HepG2 (cell line): Measurements from ENCODE around the gene NUP62. TPM values are rescaled to one million over a fixed set of nuclear protein-coding genes. Genes with fewer than 3 reads are reported as not detected.

Source experiments
- AGO2 ChIP-seq: fragments of 200-400 bp; formaldehyde crosslinking; optimal IDR thresholded peaks from 2 replicates; pipeline ENCODE3; 2017; ENCODE audit warnings: mild to moderate bottlenecking, low read depth, low read length, moderate library complexity
- DNMT1 ChIP-seq: sonication (generic); formaldehyde crosslinking; IDR thresholded peaks from 2 replicates; pipeline ENCODE4 v1.5.1; 2020; ENCODE audit warnings: mild to moderate bottlenecking, missing genetic modification reagents
- HNF1A ChIP-seq, 2 experiments: sonication (generic) in 1 of 2; formaldehyde crosslinking in 1 of 2; IDR thresholded peaks; 2 replicates each; pipeline versions ENCODE4 v1.4.0 to v1.6.1; 2016 to 2020; ENCODE audit warnings: borderline replicate concordance in 1 of 2, low read depth in 1 of 2, mild to moderate bottlenecking in 1 of 2, missing genetic modification reagents in 1 of 2
- HOMEZ ChIP-seq: IDR thresholded peaks from 2 replicates; pipeline ENCODE4 v1.6.1; 2016; ENCODE audit warnings: low read depth
- HOXA9 ChIP-seq: sonication (generic); formaldehyde crosslinking; IDR thresholded peaks from 2 replicates; pipeline ENCODE4 v1.8.1; 2022; ENCODE audit warnings: missing genetic modification reagents, mild to moderate bottlenecking, moderate library complexity, borderline replicate concordance
- MED1 ChIP-seq: sonication (generic); formaldehyde crosslinking; IDR thresholded peaks from 2 replicates; pipeline ENCODE4 v1.4.0; 2020; ENCODE audit warnings: missing genetic modification reagents
- MED8 ChIP-seq: sonication (generic); formaldehyde crosslinking; IDR thresholded peaks from 2 replicates; pipeline ENCODE4 v1.8.1; 2023; ENCODE audit warnings: mild to moderate bottlenecking, missing genetic modification reagents; ENCODE audit not compliant: insufficient replicate concordance
- RAD21 ChIP-seq: fragments of 450-650 bp; formaldehyde crosslinking; IDR thresholded peaks from 2 replicates; pipeline ENCODE4 v1.5.0; 2020; ENCODE audit warnings: mild to moderate bottlenecking
- THRA ChIP-seq: sonication (generic); formaldehyde crosslinking; IDR thresholded peaks from 2 replicates; pipeline ENCODE4 v1.4.0; 2020; ENCODE audit warnings: missing genetic modification reagents, borderline replicate concordance
- TSC22D2 ChIP-seq: sonication (generic); formaldehyde crosslinking; IDR thresholded peaks from 2 replicates; pipeline ENCODE4 v1.5.1; 2020; ENCODE audit warnings: missing genetic modification reagents, mild to moderate bottlenecking, borderline replicate concordance
- ZHX1 ChIP-seq: sonication (generic); formaldehyde crosslinking; IDR thresholded peaks from 2 replicates; pipeline ENCODE4 v1.8.1; 2022; ENCODE audit warnings: low read depth, mild to moderate bottlenecking, missing genetic modification reagents
- ZNF101 ChIP-seq: sonication (generic); formaldehyde crosslinking; IDR thresholded peaks from 2 replicates; pipeline ENCODE4 v1.4.0; 2020; ENCODE audit warnings: mild to moderate bottlenecking, low read depth, missing genetic modification reagents, borderline replicate concordance
- ZNF276 ChIP-seq: sonication (generic); formaldehyde crosslinking; IDR thresholded peaks from 2 replicates; pipeline ENCODE4 v1.4.0; 2020; ENCODE audit warnings: mild to moderate bottlenecking, low read depth, missing genetic modification reagents
- ZNF589 ChIP-seq: sonication (generic); formaldehyde crosslinking; conservative IDR thresholded peaks from 2 replicates; pipeline ENCODE4 v1.8.0; 2022; ENCODE audit warnings: mild to moderate bottlenecking, moderate library complexity, missing genetic modification reagents
- ZNF850 ChIP-seq: sonication (generic); formaldehyde crosslinking; conservative IDR thresholded peaks from 2 replicates; pipeline ENCODE4 v1.9.0; 2021; ENCODE audit warnings: mild to moderate bottlenecking, missing genetic modification reagents
- ZSCAN12 ChIP-seq: sonication (generic); formaldehyde crosslinking; IDR thresholded peaks from 2 replicates; pipeline ENCODE4 v1.9.0; 2021; ENCODE audit warnings: mild to moderate bottlenecking, missing genetic modification reagents
- polyA plus RNA-seq, 8 experiments: library from polyadenylated mRNA; depleted of rRNA in 3 of 8; stranded (reverse) in 7 of 8; unstranded in 1 of 8; fragments of >200 nt; fragmentation: Illumina TruSeq in 4 of 8; extraction: Trizol in 4 of 8; gene quantifications; 2 replicates each; pipeline versions ENCODE4 v1.2.1 to v1.2.3, GENCODE V29; 2011 to 2016; ENCODE audit warnings: low read depth in 4 of 8, missing spikeins in 1 of 8, mixed read lengths in 1 of 8; ENCODE audit not compliant: insufficient read depth in 1 of 8
- total RNA-seq, 5 experiments: library from RNA; depleted of rRNA; stranded (reverse); fragments of >200 nt; fragmentation: Illumina TruSeq; extraction: Trizol; gene quantifications; 2 replicates each; pipeline ENCODE4 v1.2.3, GENCODE V29; 2016; ENCODE audit warnings: low read depth in 1 of 5

The NUP62 gene
- total and polyA plus RNA-seq, 2 of the 13 experiments (the other 11 are each of a cell fraction or from before 2014, with no cell fraction given) = 16.5 to 41.5 TPM

GRCh38 chr19:49929121-49929610 is at the start of gene NUP62, which contains the start of gene ATF5 (continued):
- no peak for TF ChIP-seq ZHX1 (CRISPR knock-in tag)
- no peak for TF ChIP-seq RAD21
- no peak for TF ChIP-seq HNF1A (IDR thresholded peaks at IDR 0.05; ENCODE audit: low read depth)
- TF ChIP-seq HNF1A (CRISPR knock-in tag; IDR thresholded peaks at IDR 0.05; ENCODE audit: borderline replicate concordance) = peak; percentile 17; the same call in 1 of the 2 replicates
- TF ChIP-seq HOXA9 (CRISPR knock-in tag) = no peak; the same call in 1 of the 2 replicates
- no peak; the same call in 1 of the 2 replicates for TF ChIP-seq ZNF101 (CRISPR knock-in tag)
- TF ChIP-seq ZSCAN12 (CRISPR knock-in tag) = 0 out of 2 replicates have a peak, but pooled peaks have one; percentile 64
- peak; percentile 92 for TF ChIP-seq TSC22D2 (CRISPR knock-in tag)
- TF ChIP-seq AGO2 = peak; percentile 95
- TF ChIP-seq THRA (CRISPR knock-in tag) = peak; percentile 54; the same call in 1 of the 2 replicates
- TF ChIP-seq MED8 = peak; percentile 84
- no peak for TF ChIP-seq MED1 (CRISPR knock-in tag)
- TF ChIP-seq ZNF276 (CRISPR knock-in tag) = peak; percentile 42; the same call in 1 of the 2 replicates
- TF ChIP-seq ZNF589 = peak; percentile 67; the same call in 1 of the 2 replicates
- TF ChIP-seq ZNF850 = no peak
- peak; percentile 8; the same call in 1 of the 2 replicates for TF ChIP-seq HOMEZ (CRISPR knock-in tag)
- peak; percentile 27 for TF ChIP-seq DNMT1
